GM12872 (cell line): ENCODE measurements around the gene OLFML2A.

ENCODE experiments used
- CTCF ChIP-seq: IDR thresholded peaks from 3 replicates; pipeline ENCODE4 v1.5.1; 2011; ENCODE audit warnings: low read depth, mild to moderate bottlenecking, low read length, moderate library complexity; ENCODE audit not compliant: insufficient read depth

The OLFML2A gene

GRCh38 chr9:124781967-124782660 is 5.2 kb downstream of the OLFML2A start:
- no peak for TF ChIP-seq CTCF

- TF ChIP-seq CTCF = no peak
These were observed 6.0 kb downstream of the OLFML2A start for GRCh38 chr9:124782661-124783574.

- TF ChIP-seq CTCF = no peak
These were observed 6.9 kb downstream of the OLFML2A start for GRCh38 chr9:124783830-124784229.

GRCh38 chr9:124784509-124784908 is 7.6 kb downstream of the OLFML2A start:
- TF ChIP-seq CTCF = no peak

- TF ChIP-seq CTCF = no peak
These were observed 10.1 kb downstream of the OLFML2A start for GRCh38 chr9:124786881-124787573.

GRCh38 chr9:124788542-124789217 is 11.7 kb downstream of the OLFML2A start:
- no peak for TF ChIP-seq CTCF
